Measurements from ENCODE around the gene CDHR4.
"Not testable (repeated sequence)": the region's sequence is repeated elsewhere in the genome, so short reads cannot be mapped to it uniquely, and the experiment has no call there.

CDHR4 gene

DNA sequence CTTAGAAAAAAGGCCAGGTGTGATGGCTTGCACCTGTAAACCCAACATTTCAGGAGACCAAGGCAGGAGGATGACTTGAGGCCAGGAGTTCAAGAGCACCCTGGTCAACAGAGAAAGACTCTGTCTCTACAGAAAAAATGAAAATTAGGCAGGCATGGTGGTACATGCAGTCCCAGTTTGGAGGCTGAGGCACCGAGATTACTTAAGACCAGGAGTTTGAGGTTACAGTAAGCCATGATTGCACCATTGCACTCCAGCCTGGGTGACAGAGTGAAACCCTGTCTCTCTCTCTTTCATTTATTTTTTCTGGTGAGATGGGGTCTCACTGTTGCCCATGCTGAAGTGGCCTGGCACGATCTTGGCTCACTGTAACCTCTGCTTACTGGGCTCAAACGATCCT is 38.0 kb downstream of the CDHR4 start:
- no peak for DNase-seq (ENCODE audit: low spot score)
- Histone ChIP-seq H3K4me3 (no peak overlapping the region), H3K27ac (no peak overlapping the region)
- TF ChIP-seq, protein P1, sequence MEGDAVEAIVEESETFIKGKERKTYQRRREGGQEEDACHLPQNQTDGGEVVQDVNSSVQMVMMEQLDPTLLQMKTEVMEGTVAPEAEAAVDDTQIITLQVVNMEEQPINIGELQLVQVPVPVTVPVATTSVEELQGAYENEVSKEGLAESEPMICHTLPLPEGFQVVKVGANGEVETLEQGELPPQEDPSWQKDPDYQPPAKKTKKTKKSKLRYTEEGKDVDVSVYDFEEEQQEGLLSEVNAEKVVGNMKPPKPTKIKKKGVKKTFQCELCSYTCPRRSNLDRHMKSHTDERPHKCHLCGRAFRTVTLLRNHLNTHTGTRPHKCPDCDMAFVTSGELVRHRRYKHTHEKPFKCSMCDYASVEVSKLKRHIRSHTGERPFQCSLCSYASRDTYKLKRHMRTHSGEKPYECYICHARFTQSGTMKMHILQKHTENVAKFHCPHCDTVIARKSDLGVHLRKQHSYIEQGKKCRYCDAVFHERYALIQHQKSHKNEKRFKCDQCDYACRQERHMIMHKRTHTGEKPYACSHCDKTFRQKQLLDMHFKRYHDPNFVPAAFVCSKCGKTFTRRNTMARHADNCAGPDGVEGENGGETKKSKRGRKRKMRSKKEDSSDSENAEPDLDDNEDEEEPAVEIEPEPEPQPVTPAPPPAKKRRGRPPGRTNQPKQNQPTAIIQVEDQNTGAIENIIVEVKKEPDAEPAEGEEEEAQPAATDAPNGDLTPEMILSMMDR (IDR thresholded peaks at IDR 0.05): no peak

GRCh38 chr3:49759226-49759625 is 40.4 kb downstream of the CDHR4 start:
- no peak for DNase-seq (ENCODE audit: low spot score)
- H3K4me3 ChIP-seq: no peak overlapping the region
- H3K27ac ChIP-seq: no peak overlapping the region
- TF ChIP-seq, protein P1 (IDR thresholded peaks at IDR 0.05): no peak

DNA sequence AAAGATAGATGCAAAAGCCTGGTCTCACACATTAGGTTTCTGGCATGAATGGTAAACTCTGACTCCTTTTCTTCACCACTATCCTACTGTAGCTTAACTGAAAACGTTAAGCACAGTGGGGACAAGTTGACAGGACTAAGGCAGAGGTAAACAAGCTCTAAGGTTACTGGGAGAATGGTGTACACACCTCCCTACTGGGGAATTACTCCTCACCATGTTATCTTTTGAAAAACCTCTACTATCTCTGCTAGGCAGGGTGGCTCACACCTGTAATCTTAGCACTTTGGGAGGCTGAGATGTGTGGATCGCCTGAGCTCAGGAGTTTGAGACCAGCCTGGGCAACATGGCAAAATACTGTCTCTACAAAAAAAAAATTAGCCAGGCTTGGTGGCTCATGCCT is 42.5 kb downstream of the CDHR4 start:
- TF ChIP-seq, protein P1 (IDR thresholded peaks at IDR 0.05): no peak
- DNase-seq (ENCODE audit: low spot score): no peak
- no peak overlapping the region for H3K4me3 ChIP-seq
- no peak overlapping the region for H3K27ac ChIP-seq

GRCh38 chr3:49756036-49756435 is 43.6 kb downstream of the CDHR4 start:
- no peak for DNase-seq (ENCODE audit: low spot score)
- Histone ChIP-seq H3K4me3 (no peak overlapping the region), H3K27ac (no peak overlapping the region)
- TF ChIP-seq, protein P1 (IDR thresholded peaks at IDR 0.05): no peak

DNA sequence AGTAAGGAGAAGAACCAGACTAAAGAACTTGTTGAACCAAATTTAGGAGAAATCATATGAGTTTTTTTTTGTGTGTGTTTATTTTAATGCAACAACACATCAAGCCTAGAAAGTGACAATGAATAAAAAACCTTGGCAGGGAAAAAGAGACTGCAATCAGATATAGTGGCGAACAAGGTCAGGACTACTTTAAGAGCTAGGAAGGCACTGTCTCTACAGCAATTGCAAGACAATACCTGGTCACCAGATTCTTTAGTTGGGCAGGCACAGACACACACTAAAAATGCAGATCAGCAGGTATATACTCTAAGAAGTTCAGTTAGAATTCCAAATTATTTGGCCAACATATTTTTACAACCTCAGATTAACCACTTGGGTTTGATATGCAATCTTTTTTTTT is 45.1 kb downstream of the CDHR4 start:
- no peak overlapping the region for H3K27ac ChIP-seq
- H3K4me3 ChIP-seq: no peak overlapping the region
- DNase-seq (ENCODE audit: low spot score): no peak
- TF ChIP-seq, protein P1 (IDR thresholded peaks at IDR 0.05): no peak

DNA sequence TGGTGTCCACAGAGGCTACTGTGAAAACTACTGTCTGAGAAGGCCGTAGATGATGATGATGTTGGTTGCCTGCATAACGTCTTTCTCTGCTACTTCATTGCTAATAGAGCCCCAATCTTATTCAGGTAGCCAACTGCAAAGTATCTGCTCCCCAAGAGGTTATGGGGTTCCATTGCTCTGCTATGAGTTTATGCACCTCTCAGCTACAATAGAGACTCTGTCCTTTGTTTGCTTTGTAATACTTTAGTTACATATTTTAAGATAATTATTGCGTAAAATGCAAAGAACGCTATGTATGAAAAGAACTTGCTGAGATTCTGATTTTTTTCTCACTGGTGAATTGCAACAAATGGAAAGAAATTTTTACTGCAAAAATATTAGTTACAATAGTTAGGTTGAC is 48.2 kb downstream of the CDHR4 start:
- no peak for DNase-seq (ENCODE audit: low spot score)
- TF ChIP-seq, protein P1 (IDR thresholded peaks at IDR 0.05): no peak
- Histone ChIP-seq H3K4me3 (no peak overlapping the region), H3K27ac (no peak overlapping the region)

DNA sequence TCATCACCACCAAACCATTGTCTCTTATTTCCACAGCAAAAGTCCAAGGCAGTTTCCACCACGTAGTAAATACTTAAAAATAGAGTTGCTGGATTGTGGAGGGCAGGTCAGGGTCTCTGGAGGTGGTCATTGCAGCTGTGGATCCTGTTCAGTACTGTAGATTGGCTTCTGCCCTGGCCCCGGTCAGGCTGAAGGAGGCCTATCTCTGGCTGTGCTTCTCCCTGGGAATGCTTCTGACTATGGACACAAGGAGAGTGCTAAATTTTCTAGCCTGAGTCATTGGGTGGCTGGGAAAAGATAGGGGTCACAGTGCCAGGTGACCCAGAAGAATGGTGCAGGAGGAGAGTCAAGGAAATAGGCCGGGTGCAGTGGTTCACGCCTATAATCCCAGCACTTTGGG is 49.6 kb downstream of the CDHR4 start:
- TF ChIP-seq, protein P1 (IDR thresholded peaks at IDR 0.05): no peak
- no peak for DNase-seq (ENCODE audit: low spot score)
- H3K27ac ChIP-seq: no peak overlapping the region
- H3K4me3 ChIP-seq: no peak overlapping the region

GRCh38 chr3:49748874-49749273 is 50.8 kb downstream of the CDHR4 start:
- not testable (repeated sequence) for H3K27ac ChIP-seq; H3K4me3 ChIP-seq; DNase-seq (ENCODE audit: low spot score)
